Tibial nerve (tissue), 4 donors: ENCODE results near the gene CRB3.

ENCODE experiments used
- EP300 ChIP-seq, 2 donors: sonication (generic); formaldehyde crosslinking; IDR thresholded peaks; one replicate each; pipeline ENCODE4 v1.6.1; 2017; ENCODE audit warnings: antibody characterized with exemption in 2 of 2, mild to moderate bottlenecking in 1 of 2
- POLR2A ChIP-seq, 2 donors: fragments of 450-650 bp; IDR thresholded peaks; one replicate each; pipeline ENCODE4 v1.6.1; 2017; ENCODE audit warnings: antibody characterized with exemption in 2 of 2, mild to moderate bottlenecking in 2 of 2, moderate library complexity in 2 of 2
- TF ChIP-seq, protein P1 (sequence below), 5 experiments: fragments of 200-600 bp in 3 of 5; fragments of 450-650 bp in 2 of 5; sonication (generic) in 3 of 5; IDR thresholded peaks; one replicate each; pipeline ENCODE4 v1.5.1; 2016 to 2019; ENCODE audit warnings: antibody characterized with exemption in 5 of 5, mild to moderate bottlenecking in 3 of 5, moderate library complexity in 2 of 5

- TF ChIP-seq POLR2A (IDR thresholded peaks at IDR 0.05) (no peak), EP300 (IDR thresholded peaks at IDR 0.05) (no peak)
- TF ChIP-seq, protein P1, sequence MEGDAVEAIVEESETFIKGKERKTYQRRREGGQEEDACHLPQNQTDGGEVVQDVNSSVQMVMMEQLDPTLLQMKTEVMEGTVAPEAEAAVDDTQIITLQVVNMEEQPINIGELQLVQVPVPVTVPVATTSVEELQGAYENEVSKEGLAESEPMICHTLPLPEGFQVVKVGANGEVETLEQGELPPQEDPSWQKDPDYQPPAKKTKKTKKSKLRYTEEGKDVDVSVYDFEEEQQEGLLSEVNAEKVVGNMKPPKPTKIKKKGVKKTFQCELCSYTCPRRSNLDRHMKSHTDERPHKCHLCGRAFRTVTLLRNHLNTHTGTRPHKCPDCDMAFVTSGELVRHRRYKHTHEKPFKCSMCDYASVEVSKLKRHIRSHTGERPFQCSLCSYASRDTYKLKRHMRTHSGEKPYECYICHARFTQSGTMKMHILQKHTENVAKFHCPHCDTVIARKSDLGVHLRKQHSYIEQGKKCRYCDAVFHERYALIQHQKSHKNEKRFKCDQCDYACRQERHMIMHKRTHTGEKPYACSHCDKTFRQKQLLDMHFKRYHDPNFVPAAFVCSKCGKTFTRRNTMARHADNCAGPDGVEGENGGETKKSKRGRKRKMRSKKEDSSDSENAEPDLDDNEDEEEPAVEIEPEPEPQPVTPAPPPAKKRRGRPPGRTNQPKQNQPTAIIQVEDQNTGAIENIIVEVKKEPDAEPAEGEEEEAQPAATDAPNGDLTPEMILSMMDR (IDR thresholded peaks at IDR 0.05), result no peak
These were observed 14.7 kb downstream of the CRB3 start for GRCh38 chr19:6478815-6479214.
